ENCODE measurements around the gene EIPR1.

The EIPR1 gene

GRCh38 chr2:3314626-3315025 lies 63.0 kb downstream of the EIPR1 start:
- no peak for DNase-seq (ENCODE audit: low read depth)
- no peak for TF ChIP-seq CTCF (conservative IDR thresholded peaks at IDR 0.05; ENCODE audit: low read length)
- H3K4me3 ChIP-seq (ENCODE audit: low read length): no peak overlapping the region

- H3K4me3 ChIP-seq (ENCODE audit: low read length): peak overlapping the region; percentile 12; the same call in 1 of the 2 replicates
- no peak for TF ChIP-seq CTCF (conservative IDR thresholded peaks at IDR 0.05; ENCODE audit: low read length)
- DNase-seq (ENCODE audit: low read depth): peak; percentile 43
Observed at GRCh38 chr2:3313781-3314375, 63.7 kb downstream of the EIPR1 start.

GRCh38 chr2:3312576-3313345 lies 64.9 kb downstream of the EIPR1 start:
- DNase-seq (ENCODE audit: low read depth): no peak
- TF ChIP-seq CTCF (conservative IDR thresholded peaks at IDR 0.05; ENCODE audit: low read length): no peak
- H3K4me3 ChIP-seq (ENCODE audit: low read length): no peak overlapping the region

GRCh38 chr2:3311601-3312000 lies 66.0 kb downstream of the EIPR1 start:
- DNase-seq (ENCODE audit: low read depth): no peak
- H3K4me3 ChIP-seq (ENCODE audit: low read length): no peak overlapping the region
- no peak for TF ChIP-seq CTCF (conservative IDR thresholded peaks at IDR 0.05; ENCODE audit: low read length)

- DNase-seq (ENCODE audit: low read depth): no peak
- H3K4me3 ChIP-seq (ENCODE audit: low read length): no peak overlapping the region
- no peak for TF ChIP-seq CTCF (conservative IDR thresholded peaks at IDR 0.05; ENCODE audit: low read length)
Observed at GRCh38 chr2:3309496-3310355, 67.9 kb downstream of the EIPR1 start.

GRCh38 chr2:3307901-3308300 lies 69.7 kb downstream of the EIPR1 start:
- no peak for DNase-seq (ENCODE audit: low read depth)
- no peak overlapping the region for H3K4me3 ChIP-seq (ENCODE audit: low read length)
- TF ChIP-seq CTCF (conservative IDR thresholded peaks at IDR 0.05; ENCODE audit: low read length): no peak
